Measurements from ENCODE around the gene ABT1. TPM values are rescaled to one million over a fixed set of nuclear protein-coding genes. Genes with fewer than 3 reads are reported as not detected.

Gene ABT1
- total RNA-seq, 1 donor from 2014 or later = 25.5 TPM

DNA sequence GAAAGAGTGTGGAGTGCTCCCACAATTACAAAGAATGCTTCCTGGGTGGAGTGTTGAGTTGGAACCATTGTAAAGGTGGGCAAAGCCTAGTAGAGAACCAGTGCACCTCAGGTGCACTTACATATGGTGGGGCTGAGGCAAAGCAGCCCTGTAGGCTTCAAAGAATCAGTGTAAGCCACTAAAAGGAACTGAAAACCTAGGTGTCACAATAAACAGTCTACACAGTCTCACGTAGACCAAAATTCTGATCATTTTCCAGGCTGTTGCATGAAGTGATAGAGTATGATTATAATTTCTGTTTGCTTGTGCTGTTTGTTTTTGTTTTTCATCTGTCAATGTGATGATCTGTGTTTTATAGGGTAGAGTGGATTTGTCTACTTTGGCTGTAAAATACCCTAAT, 2.8 kb downstream of the ABT1 start:
- Mint-ChIP-seq H3K27me3 (no peaks in the 10 kb centered on the region), H3K4me1 (ENCODE audit: low read depth) (peaks cover 9% of the 10 kb centered on the region), H3K36me3 (ENCODE audit: insufficient read depth) (peaks cover 1% of the 10 kb centered on the region), H3K27ac (no peak overlapping the region), H3K4me3 (ENCODE audit: low read depth) (no peak overlapping the region), H3K9me3 (ENCODE audit: low read depth) (no peaks in the 10 kb centered on the region)
- TF ChIP-seq, protein P1, sequence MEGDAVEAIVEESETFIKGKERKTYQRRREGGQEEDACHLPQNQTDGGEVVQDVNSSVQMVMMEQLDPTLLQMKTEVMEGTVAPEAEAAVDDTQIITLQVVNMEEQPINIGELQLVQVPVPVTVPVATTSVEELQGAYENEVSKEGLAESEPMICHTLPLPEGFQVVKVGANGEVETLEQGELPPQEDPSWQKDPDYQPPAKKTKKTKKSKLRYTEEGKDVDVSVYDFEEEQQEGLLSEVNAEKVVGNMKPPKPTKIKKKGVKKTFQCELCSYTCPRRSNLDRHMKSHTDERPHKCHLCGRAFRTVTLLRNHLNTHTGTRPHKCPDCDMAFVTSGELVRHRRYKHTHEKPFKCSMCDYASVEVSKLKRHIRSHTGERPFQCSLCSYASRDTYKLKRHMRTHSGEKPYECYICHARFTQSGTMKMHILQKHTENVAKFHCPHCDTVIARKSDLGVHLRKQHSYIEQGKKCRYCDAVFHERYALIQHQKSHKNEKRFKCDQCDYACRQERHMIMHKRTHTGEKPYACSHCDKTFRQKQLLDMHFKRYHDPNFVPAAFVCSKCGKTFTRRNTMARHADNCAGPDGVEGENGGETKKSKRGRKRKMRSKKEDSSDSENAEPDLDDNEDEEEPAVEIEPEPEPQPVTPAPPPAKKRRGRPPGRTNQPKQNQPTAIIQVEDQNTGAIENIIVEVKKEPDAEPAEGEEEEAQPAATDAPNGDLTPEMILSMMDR (IDR thresholded peaks at IDR 0.05; ENCODE audit: unreplicated experiment) = no peak
- no peak for DNase-seq (ENCODE audit: low spot score, unreplicated experiment)

DNA sequence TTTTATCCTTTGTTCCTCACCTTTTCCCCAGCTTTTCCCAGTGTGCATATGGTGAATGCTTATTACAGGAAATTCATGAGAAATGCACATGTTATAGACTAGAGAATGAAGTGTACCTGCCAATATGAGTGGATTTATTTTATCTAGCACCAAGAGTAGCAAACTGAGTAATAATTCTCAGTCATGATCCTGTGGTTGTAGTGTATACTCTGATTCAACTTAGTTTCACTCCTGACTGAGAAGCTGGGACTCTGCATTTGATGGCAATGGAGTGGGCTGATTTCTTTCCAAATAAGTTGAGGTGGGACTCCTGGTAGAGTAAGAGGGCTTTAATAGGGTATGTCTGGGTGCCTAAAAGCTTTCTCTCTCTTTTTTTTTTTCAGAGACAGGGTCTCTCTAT, 4.0 kb downstream of the ABT1 start:
- no peaks in the 10 kb centered on the region for H3K27me3 Mint-ChIP-seq
- peaks cover 9% of the 10 kb centered on the region for H3K4me1 Mint-ChIP-seq (ENCODE audit: low read depth)
- peaks cover 1% of the 10 kb centered on the region for H3K36me3 Mint-ChIP-seq (ENCODE audit: insufficient read depth)
- no peak for DNase-seq (ENCODE audit: low spot score, unreplicated experiment)
- H3K4me3 Mint-ChIP-seq (ENCODE audit: low read depth) = no peak overlapping the region
- no peak overlapping the region for H3K27ac Mint-ChIP-seq
- H3K9me3 Mint-ChIP-seq (ENCODE audit: low read depth) = no peaks in the 10 kb centered on the region
- TF ChIP-seq, protein P1 (IDR thresholded peaks at IDR 0.05; ENCODE audit: unreplicated experiment) = no peak

DNA sequence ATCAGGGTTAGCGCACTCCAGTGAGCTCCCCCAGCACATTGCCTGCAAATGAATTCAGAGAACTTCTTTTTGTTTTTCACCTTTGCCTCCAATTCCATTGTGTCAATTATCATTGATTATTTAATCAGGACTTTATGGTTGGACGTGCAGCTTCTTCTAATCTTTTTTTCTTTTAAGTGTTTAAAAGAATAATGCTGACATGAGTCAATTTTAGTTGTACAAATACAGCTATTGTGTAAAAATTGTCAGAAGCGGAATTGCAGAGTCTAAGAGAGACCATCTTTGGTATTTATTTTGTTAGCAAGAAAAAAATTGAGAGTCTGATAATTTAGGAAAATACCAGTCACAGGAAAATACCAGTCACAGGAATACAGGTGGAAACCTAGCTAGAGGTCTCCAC, 5.5 kb downstream of the ABT1 start:
- Mint-ChIP-seq H3K27ac (no peak overlapping the region), H3K4me3 (ENCODE audit: low read depth) (no peak overlapping the region), H3K9me3 (ENCODE audit: low read depth) (no peaks in the 10 kb centered on the region), H3K4me1 (ENCODE audit: low read depth) (peaks cover 9% of the 10 kb centered on the region), H3K36me3 (ENCODE audit: insufficient read depth) (peaks cover 1% of the 10 kb centered on the region), H3K27me3 (no peaks in the 10 kb centered on the region)
- DNase-seq (ENCODE audit: low spot score, unreplicated experiment) = no peak
- TF ChIP-seq, protein P1 (IDR thresholded peaks at IDR 0.05; ENCODE audit: unreplicated experiment) = no peak

DNA sequence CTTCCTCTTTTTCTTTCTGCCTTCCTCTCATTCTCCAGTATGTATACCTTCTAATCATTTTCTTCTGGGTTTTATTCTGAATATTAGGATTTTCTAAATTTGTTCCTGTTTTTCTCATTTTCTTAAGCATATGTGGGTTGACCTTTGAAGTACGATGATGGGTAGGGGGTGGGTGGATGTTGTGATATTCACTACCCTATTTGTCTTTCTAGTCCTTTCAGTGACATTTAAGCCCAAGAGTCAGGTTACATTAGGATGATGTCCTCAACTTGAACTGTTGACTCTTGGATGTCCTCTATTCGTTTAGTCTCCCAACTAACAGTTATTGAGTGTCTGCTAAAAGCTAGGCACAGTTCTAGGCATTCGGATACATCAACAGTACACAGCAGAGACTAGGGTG, 7.3 kb downstream of the ABT1 start:
- Mint-ChIP-seq H3K4me3 (ENCODE audit: low read depth) (no peak overlapping the region), H3K27me3 (peaks cover 1% of the 10 kb centered on the region), H3K27ac (no peak overlapping the region), H3K9me3 (ENCODE audit: low read depth) (no peaks in the 10 kb centered on the region), H3K4me1 (ENCODE audit: low read depth) (no peaks in the 10 kb centered on the region), H3K36me3 (ENCODE audit: insufficient read depth) (peaks cover 1% of the 10 kb centered on the region)
- no peak for DNase-seq (ENCODE audit: low spot score, unreplicated experiment)
- TF ChIP-seq, protein P1 (IDR thresholded peaks at IDR 0.05; ENCODE audit: unreplicated experiment) = no peak

DNA sequence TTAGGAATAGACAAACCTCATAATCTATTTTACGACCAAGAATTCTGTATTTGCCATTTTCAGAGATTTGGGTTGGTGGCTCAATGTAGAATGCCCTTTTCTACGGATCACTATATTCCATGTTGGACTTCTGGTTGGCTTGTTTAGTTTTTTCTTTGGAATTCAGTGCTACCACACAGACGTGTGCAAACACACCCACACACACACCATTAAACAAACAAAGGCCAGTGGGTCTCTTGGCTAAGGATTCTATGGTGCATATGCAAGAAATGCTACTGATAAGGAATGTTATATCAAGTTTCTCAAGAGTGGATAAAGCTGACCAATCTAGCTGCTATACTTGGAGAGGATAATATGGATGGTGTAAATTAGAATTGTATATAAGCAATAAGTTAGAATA, 8.0 kb downstream of the ABT1 start:
- TF ChIP-seq, protein P1 (IDR thresholded peaks at IDR 0.05; ENCODE audit: unreplicated experiment) = no peak
- Mint-ChIP-seq H3K36me3 (ENCODE audit: insufficient read depth) (no peaks in the 10 kb centered on the region), H3K27me3 (peaks cover 8% of the 10 kb centered on the region), H3K27ac (no peak overlapping the region), H3K9me3 (ENCODE audit: low read depth) (no peaks in the 10 kb centered on the region), H3K4me1 (ENCODE audit: low read depth) (no peaks in the 10 kb centered on the region), H3K4me3 (ENCODE audit: low read depth) (no peak overlapping the region)
- no peak for DNase-seq (ENCODE audit: low spot score, unreplicated experiment)
